Activated CD8-positive, alpha-beta T cell treated with anti-CD3 and anti-CD28 coated beads, Interleukin-2, amount 10 ng/mL, durations not matched to agents 7 days and 5 days (primary cell): ENCODE measurements around the gene CAMSAP1. TPM values are rescaled to one million over a fixed set of nuclear protein-coding genes. Genes with fewer than 3 reads are reported as not detected.

Source experiments
- ATAC-seq: fragments of 150-1000 bp; cut with Tn5 transposase; one replicate; pipeline ENCODE4 v1.10.0; 2021; ENCODE audit warnings: moderate library complexity
- CTCF ChIA-PET: fragments of 350-600 bp; sonication (Branson Sonifier 250); formaldehyde crosslinking; loops from one replicate; lab custom pipeline; 2021; ENCODE audit warnings: antibody characterized with exemption; lab: Charles Lee
- POLR2A ChIA-PET: fragments of 350-600 bp; sonication (Branson Sonifier 250); formaldehyde crosslinking; loops from one replicate; lab custom pipeline; 2021; ENCODE audit warnings: antibody characterized with exemption; lab: Charles Lee
- DNase-seq: peaks from one replicate; pipeline ENCODE4 v3.0.0-alpha.2; 2020
- H3K27ac Mint-ChIP-seq: one replicate; pipeline ENCODE4 v1.8.0; 2021; ENCODE audit warnings: mild to moderate bottlenecking, mixed read lengths
- H3K27me3 Mint-ChIP-seq: one replicate; pipeline ENCODE4 v1.8.0; 2021; ENCODE audit warnings: low read depth, mixed read lengths
- H3K36me3 Mint-ChIP-seq: one replicate; pipeline ENCODE4 v1.8.0; 2021; ENCODE audit warnings: low read depth, mixed read lengths
- H3K4me1 Mint-ChIP-seq: one replicate; pipeline ENCODE4 v1.8.0; 2021; ENCODE audit warnings: low read depth, mixed read lengths
- H3K4me3 Mint-ChIP-seq: one replicate; pipeline ENCODE4 v1.8.0; 2021; ENCODE audit warnings: mild to moderate bottlenecking, mixed read lengths
- H3K9me3 Mint-ChIP-seq: one replicate; pipeline ENCODE4 v1.8.0; 2022; ENCODE audit warnings: mixed read lengths; ENCODE audit not compliant: insufficient read depth
- total RNA-seq, 2 experiments: library from RNA; stranded (reverse); gene quantifications; one replicate each; pipeline ENCODE4 v1.2.3, GENCODE V29; 2021

Gene CAMSAP1
- total RNA-seq, 2 experiments from 2014 or later: 20.3 to 21.5 TPM

GRCh38 chr9:135857843-135858242 lies 49.5 kb downstream of the CAMSAP1 start:
- CTCF ChIA-PET: no interaction called here
- Mint-ChIP-seq H3K9me3 (no peaks in the 10 kb centered on the region), H3K4me3 (no peak overlapping the region), H3K36me3 (peaks cover 13% of the 10 kb centered on the region), H3K27ac (no peak overlapping the region), H3K27me3 (no peaks in the 10 kb centered on the region), H3K4me1 (no peaks in the 10 kb centered on the region)
- POLR2A ChIA-PET: no interaction called here
- no peak for ATAC-seq
- no peak for DNase-seq

- POLR2A ChIA-PET: no interaction called here
- H3K27ac Mint-ChIP-seq: no peak overlapping the region
- H3K27me3 Mint-ChIP-seq: no peaks in the 10 kb centered on the region
- H3K9me3 Mint-ChIP-seq: no peaks in the 10 kb centered on the region
- no peak overlapping the region for H3K4me3 Mint-ChIP-seq
- peaks cover 10% of the 10 kb centered on the region for H3K36me3 Mint-ChIP-seq
- no peak for DNase-seq
- H3K4me1 Mint-ChIP-seq: no peaks in the 10 kb centered on the region
- CTCF ChIA-PET: no interaction called here
- ATAC-seq: no peak
These were observed 50.0 kb downstream of the CAMSAP1 start for GRCh38 chr9:135857371-135857786.

- no peaks in the 10 kb centered on the region for H3K4me1 Mint-ChIP-seq
These were observed 55.6 kb downstream of the CAMSAP1 start for GRCh38 chr9:135851748-135852147.

GRCh38 chr9:135850737-135851136 lies 56.6 kb downstream of the CAMSAP1 start:
- H3K27ac Mint-ChIP-seq: no peak overlapping the region
- CTCF ChIA-PET: no interaction called here
- H3K36me3 Mint-ChIP-seq: peaks cover 16% of the 10 kb centered on the region
- POLR2A ChIA-PET: no interaction called here
- no peaks in the 10 kb centered on the region for H3K27me3 Mint-ChIP-seq
- peaks cover under 1% of the 10 kb centered on the region for H3K9me3 Mint-ChIP-seq
- DNase-seq: no peak
- ATAC-seq: no peak
- no peak overlapping the region for H3K4me3 Mint-ChIP-seq
- no peaks in the 10 kb centered on the region for H3K4me1 Mint-ChIP-seq

More at GRCh38 chr9:135851748-135852147, 55.6 kb downstream of the CAMSAP1 start:
- ChIA-PET POLR2A (no interaction called here), CTCF (no interaction called here)
- Mint-ChIP-seq H3K9me3 (no peaks in the 10 kb centered on the region), H3K36me3 (peaks cover 8% of the 10 kb centered on the region), H3K27me3 (no peaks in the 10 kb centered on the region), H3K27ac (no peak overlapping the region), H3K4me3 (no peak overlapping the region)
- ATAC-seq: no peak
- no peak for DNase-seq

GRCh38 chr9:135849181-135849580 lies 58.2 kb downstream of the CAMSAP1 start:
- DNase-seq (no peak), ATAC-seq (no peak)
- H3K9me3 Mint-ChIP-seq: peaks cover 13% of the 10 kb centered on the region
- peaks cover 31% of the 10 kb centered on the region for H3K36me3 Mint-ChIP-seq
- POLR2A ChIA-PET: no interaction called here
- CTCF ChIA-PET: no interaction called here
- no peak overlapping the region for H3K27ac Mint-ChIP-seq
- no peak overlapping the region for H3K4me3 Mint-ChIP-seq
- no peaks in the 10 kb centered on the region for H3K27me3 Mint-ChIP-seq
- no peaks in the 10 kb centered on the region for H3K4me1 Mint-ChIP-seq

GRCh38 chr9:135848341-135849047 lies 58.9 kb downstream of the CAMSAP1 start:
- DNase-seq: no peak
- Mint-ChIP-seq H3K27me3 (no peaks in the 10 kb centered on the region), H3K4me1 (no peaks in the 10 kb centered on the region), H3K36me3 (peaks cover 35% of the 10 kb centered on the region), H3K4me3 (no peak overlapping the region), H3K27ac (no peak overlapping the region), H3K9me3 (peaks cover 17% of the 10 kb centered on the region)
- CTCF ChIA-PET: no interaction called here
- no peak for ATAC-seq
- POLR2A ChIA-PET: no interaction called here

GRCh38 chr9:135847833-135848232 lies 59.5 kb downstream of the CAMSAP1 start:
- ChIA-PET POLR2A (no interaction called here), CTCF (no interaction called here)

GRCh38 chr9:135840539-135840938 lies 66.8 kb downstream of the CAMSAP1 start:
- no peaks in the 10 kb centered on the region for H3K4me1 Mint-ChIP-seq

More at GRCh38 chr9:135847833-135848232, 59.5 kb downstream of the CAMSAP1 start:
- DNase-seq: no peak
- no peak overlapping the region for H3K4me3 Mint-ChIP-seq
- H3K27me3 Mint-ChIP-seq: no peaks in the 10 kb centered on the region
- H3K4me1 Mint-ChIP-seq: no peaks in the 10 kb centered on the region
- H3K27ac Mint-ChIP-seq: no peak overlapping the region
- peaks cover 37% of the 10 kb centered on the region for H3K36me3 Mint-ChIP-seq
- no peak for ATAC-seq
- H3K9me3 Mint-ChIP-seq: peaks cover 17% of the 10 kb centered on the region

GRCh38 chr9:135840107-135840506 lies 67.2 kb downstream of the CAMSAP1 start:
- ChIA-PET CTCF (no interaction called here), POLR2A (no interaction called here)
- Mint-ChIP-seq H3K27ac (no peak overlapping the region), H3K4me1 (no peaks in the 10 kb centered on the region), H3K27me3 (no peaks in the 10 kb centered on the region), H3K36me3 (peaks cover 15% of the 10 kb centered on the region), H3K9me3 (peaks cover 11% of the 10 kb centered on the region), H3K4me3 (no peak overlapping the region)
- no peak for ATAC-seq
- DNase-seq: no peak

More at GRCh38 chr9:135840539-135840938, 66.8 kb downstream of the CAMSAP1 start:
- ChIA-PET POLR2A (no interaction called here), CTCF (no interaction called here)
- no peak overlapping the region for H3K4me3 Mint-ChIP-seq
- ATAC-seq: no peak
- peaks cover 15% of the 10 kb centered on the region for H3K9me3 Mint-ChIP-seq
- no peaks in the 10 kb centered on the region for H3K27me3 Mint-ChIP-seq
- H3K27ac Mint-ChIP-seq: no peak overlapping the region
- DNase-seq: no peak
- peaks cover 20% of the 10 kb centered on the region for H3K36me3 Mint-ChIP-seq

GRCh38 chr9:135839516-135839915 lies 67.8 kb downstream of the CAMSAP1 start:
- no peak for ATAC-seq
- H3K9me3 Mint-ChIP-seq: peaks cover 7% of the 10 kb centered on the region
- H3K27me3 Mint-ChIP-seq: no peaks in the 10 kb centered on the region
- H3K4me3 Mint-ChIP-seq: no peak overlapping the region
- H3K4me1 Mint-ChIP-seq: no peaks in the 10 kb centered on the region
- H3K27ac Mint-ChIP-seq: no peak overlapping the region
- ChIA-PET CTCF (no interaction called here), POLR2A (no interaction called here)
- no peak for DNase-seq
- H3K36me3 Mint-ChIP-seq: peaks cover 10% of the 10 kb centered on the region

- Mint-ChIP-seq H3K27ac (no peak overlapping the region), H3K36me3 (peaks cover 4% of the 10 kb centered on the region), H3K4me1 (no peaks in the 10 kb centered on the region), H3K4me3 (no peak overlapping the region), H3K27me3 (no peaks in the 10 kb centered on the region), H3K9me3 (no peaks in the 10 kb centered on the region)
- POLR2A ChIA-PET: no interaction called here
- CTCF ChIA-PET: no interaction called here
- DNase-seq: no peak
- no peak for ATAC-seq
These were observed 72.2 kb downstream of the CAMSAP1 start for GRCh38 chr9:135835131-135835530.

GRCh38 chr9:135833864-135834263 lies 73.5 kb downstream of the CAMSAP1 start:
- Mint-ChIP-seq H3K9me3 (no peaks in the 10 kb centered on the region), H3K27ac (no peak overlapping the region), H3K36me3 (peaks cover 5% of the 10 kb centered on the region), H3K27me3 (no peaks in the 10 kb centered on the region), H3K4me1 (no peaks in the 10 kb centered on the region), H3K4me3 (no peak overlapping the region)
- ChIA-PET CTCF (no interaction called here), POLR2A (no interaction called here)
- no peak for ATAC-seq
- DNase-seq: no peak

- DNase-seq: no peak
- H3K4me3 Mint-ChIP-seq: no peak overlapping the region
- CTCF ChIA-PET: no interaction called here
- no peaks in the 10 kb centered on the region for H3K9me3 Mint-ChIP-seq
- no peak for ATAC-seq
- H3K36me3 Mint-ChIP-seq: peaks cover 13% of the 10 kb centered on the region
- POLR2A ChIA-PET: no interaction called here
- no peaks in the 10 kb centered on the region for H3K27me3 Mint-ChIP-seq
- no peak overlapping the region for H3K27ac Mint-ChIP-seq
- H3K4me1 Mint-ChIP-seq: no peaks in the 10 kb centered on the region
These were observed 76.8 kb downstream of the CAMSAP1 start for GRCh38 chr9:135830496-135830895.
